ENCODE data around the gene SPRED2.

GRCh38 chr2:65357095-65357958 lies 75.1 kb downstream of the SPRED2 start:
- no peak for TF ChIP-seq EZH2 (IDR thresholded peaks at IDR 0.05; ENCODE audit: insufficient read depth, poor library complexity, severe bottlenecking)
- TF ChIP-seq EZH2phosphoT487 (IDR thresholded peaks at IDR 0.05; ENCODE audit: insufficient read depth, low read depth): no peak
